ENCODE results near the gene HNRNPH3.

HNRNPH3 gene

DNA sequence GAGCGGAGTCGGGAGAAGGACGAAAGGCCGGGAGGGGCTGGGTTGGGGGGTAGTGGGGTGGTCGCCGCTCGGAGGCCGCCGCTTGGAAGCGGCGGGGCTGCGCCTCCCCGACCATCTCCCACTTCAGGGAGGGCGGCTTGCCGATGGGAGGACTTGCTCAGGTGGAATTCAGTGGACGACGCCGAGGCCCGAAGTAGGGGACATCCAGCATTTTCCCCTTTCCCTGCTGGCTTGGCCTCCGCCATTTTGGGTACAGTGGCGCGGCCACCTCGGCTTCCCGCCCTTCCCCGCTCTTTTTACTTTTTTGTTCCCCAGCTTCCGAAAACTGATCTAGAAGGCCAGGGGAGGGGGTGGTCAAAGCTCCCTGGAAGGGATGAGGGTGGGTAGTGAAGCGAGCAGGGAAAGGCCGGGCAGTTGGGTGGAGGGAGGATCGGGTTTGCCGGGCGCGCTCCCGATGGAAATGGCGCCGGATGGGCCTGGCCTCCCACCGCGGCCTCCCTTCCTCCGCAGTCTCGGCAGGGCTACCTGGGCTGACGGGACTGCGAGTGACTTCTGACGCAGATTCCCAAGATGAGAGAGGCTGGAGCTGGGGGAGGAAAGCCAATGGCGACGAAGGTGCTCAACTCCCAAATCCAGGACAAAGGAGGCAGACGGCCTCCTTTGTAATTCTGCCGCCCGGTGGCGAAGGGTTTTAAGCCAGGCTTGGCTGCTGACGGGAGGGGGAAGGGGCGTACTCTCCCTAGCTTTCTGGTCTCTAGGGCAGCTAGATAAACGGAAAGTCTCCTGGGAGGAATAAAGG lies 594 bp downstream of the HNRNPH3 start, which contains the start of gene PBLD:
TSS of gene PBLD (minus strand) at position 670 of the 799 bp plus-strand sequence. CDS start 26,084 bp downstream, outside the sequence.
- DNase-seq (ENCODE audit: low spot score) = peak; percentile 43

DNA sequence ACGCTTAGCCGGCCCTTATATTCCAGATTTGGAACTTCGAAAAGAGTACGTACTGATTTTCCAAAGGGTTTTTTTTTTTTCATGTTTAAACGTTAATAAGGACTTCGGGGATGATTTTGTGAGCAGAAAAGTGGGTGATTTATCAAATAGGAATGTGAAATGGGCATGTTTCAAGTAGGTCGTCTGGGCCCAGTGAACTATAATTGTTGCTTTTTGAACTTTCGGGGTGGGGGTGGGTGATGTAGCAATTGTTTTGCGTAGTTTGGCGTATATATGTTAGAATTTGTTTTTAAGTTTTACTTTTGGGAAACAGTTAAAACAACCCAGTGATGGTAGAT lies 1.2 kb downstream of the HNRNPH3 start:
- DNase-seq (ENCODE audit: low spot score) = no peak

- no peak for DNase-seq (ENCODE audit: low spot score)
These were observed 1.9 kb downstream of the HNRNPH3 start for GRCh38 chr10:68333440-68334431.

DNA sequence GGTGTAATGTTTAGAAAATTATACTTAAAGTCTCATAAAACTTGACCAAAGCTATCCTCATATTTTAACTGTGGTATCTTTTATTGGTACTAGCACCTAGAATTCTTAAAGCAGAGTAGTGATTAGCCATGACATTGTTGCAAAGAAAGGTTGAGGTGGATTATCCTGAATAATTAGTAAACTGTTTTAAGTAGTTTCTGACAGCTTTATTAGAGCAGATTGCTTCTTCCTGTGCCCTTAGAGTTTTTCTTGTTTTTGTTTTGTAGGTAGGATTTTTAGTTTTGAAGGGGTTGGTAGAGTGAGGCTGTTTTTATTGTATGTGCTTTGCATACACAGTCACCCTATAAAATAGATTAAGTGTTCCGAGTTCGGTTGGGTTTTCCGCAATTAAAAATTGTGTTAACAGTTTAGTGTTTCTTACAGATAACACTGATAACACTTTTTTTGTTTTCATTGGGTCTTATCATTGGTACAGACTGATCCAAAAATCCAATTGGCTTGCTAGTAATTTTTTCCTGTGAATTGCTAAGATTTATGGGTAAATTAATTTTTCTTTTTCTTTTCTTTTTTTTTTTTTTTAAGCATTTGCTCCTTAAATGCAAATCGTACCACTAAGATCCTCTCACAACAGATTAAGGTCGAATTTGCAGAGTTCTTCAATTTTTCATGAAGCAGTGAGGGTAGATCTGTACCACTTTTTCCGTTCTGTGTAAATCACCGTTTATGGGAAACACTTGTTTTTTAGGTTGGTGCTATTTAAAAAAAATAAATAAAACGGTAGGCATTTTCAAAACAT lies 3.0 kb downstream of the HNRNPH3 start:
- no peak for DNase-seq (ENCODE audit: low spot score)

- no peak for DNase-seq (ENCODE audit: low spot score)
These were observed 5.0 kb downstream of the HNRNPH3 start for GRCh38 chr10:68336754-68337351.

GRCh38 chr10:68340358-68341080 lies 8.7 kb downstream of the HNRNPH3 start:
- DNase-seq (ENCODE audit: low spot score) = no peak

- DNase-seq (ENCODE audit: low spot score) = no peak
These were observed 11.1 kb downstream of the HNRNPH3 start for GRCh38 chr10:68342909-68343516.

GRCh38 chr10:68345621-68346020 lies 13.8 kb downstream of the HNRNPH3 start:
- no peak for DNase-seq (ENCODE audit: low spot score)

- no peak for DNase-seq (ENCODE audit: low spot score)
These were observed 14.9 kb downstream of the HNRNPH3 start for GRCh38 chr10:68346774-68347173.

DNA sequence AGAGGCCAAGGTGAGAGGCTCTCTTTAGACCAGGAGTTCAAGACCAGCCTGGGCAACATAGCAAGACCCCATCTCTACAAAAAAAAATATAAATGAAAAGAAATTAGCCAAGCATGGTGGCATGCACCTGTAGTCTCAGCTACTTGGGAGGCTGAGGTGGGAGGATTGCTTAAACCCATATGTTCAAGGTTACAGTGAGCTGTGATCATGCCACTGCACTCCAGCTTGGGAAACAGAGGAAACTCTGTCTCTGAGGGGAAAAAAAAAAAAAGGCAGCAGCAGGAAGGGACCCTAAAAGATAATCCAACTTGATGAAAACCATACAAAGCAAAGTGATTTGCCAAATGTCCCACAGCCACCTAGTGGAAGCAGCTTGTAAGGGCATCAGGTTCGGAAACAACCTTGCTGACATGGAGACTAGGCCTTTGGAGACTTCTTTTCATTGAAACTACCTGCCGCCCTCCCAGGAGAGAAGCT lies 16.4 kb downstream of the HNRNPH3 start:
- DNase-seq (ENCODE audit: low spot score) = peak; percentile 51

- DNase-seq (ENCODE audit: low spot score) = no peak
These were observed 21.7 kb downstream of the HNRNPH3 start for GRCh38 chr10:68353537-68353936.

- no peak for DNase-seq (ENCODE audit: low spot score)
These were observed 27.3 kb downstream of the HNRNPH3 start for GRCh38 chr10:68359189-68359588.

DNA sequence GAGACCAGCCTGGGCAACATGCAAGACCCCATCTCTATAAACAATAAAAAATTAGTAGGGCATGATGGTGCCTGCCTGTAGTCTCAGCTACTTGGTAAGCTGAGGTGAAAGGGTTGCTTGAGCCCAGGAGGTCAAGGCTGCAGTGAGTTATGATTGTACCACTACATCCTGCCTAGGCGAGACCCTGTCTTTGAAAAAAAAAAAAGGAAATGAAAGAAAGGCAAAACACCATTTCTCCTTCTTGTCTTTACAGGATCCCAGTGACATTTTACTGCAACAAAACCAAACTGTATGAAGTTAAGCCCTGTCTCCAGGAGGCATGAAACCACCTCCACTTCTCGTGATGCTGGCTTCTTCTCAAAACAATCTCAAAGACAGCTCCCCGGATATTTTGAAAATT lies 30.7 kb downstream of the HNRNPH3 start:
- DNase-seq (ENCODE audit: low spot score) = no peak

GRCh38 chr10:68364101-68364886 lies 32.4 kb downstream of the HNRNPH3 start:
- no peak for DNase-seq (ENCODE audit: low spot score)

GRCh38 chr10:68365611-68366010 lies 33.7 kb downstream of the HNRNPH3 start:
- DNase-seq (ENCODE audit: low spot score) = no peak

DNA sequence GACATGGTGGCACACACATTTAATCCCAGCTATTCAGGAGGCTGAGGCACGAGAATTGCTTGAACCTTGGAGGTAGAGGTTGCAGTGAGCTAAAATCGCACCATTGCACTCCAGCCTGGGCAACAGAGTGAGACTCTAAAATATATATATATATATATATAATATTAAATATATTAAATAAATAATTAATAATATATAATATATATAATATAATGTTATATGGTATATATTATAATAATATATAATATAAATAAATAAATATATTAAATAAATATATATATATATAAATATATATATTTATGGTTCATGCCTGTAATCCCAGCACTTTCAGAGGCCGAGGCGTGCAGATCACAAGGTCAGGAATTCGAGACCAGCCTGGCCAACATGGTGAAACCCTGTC lies 34.7 kb downstream of the HNRNPH3 start:
- no peak for DNase-seq (ENCODE audit: low spot score)

DNA sequence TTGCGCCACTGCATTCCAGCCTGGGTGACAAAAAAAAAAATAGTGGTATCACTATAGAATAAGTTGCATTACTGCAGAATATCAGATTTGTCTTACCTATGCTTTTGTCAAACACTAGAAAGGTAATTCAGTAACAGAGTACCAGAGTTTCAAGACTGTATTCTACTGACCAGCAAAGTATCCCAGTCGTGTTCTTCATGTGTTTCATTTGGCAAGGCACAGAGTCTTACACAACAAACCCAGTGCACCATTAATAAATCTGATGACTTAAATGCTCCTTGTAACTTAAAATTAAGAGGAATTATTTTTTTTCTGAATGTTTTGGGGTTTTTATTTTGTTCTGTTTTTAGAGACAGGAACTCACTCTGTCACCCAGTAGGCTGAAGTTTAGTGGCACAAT lies 35.3 kb downstream of the HNRNPH3 start:
- no peak for DNase-seq (ENCODE audit: low spot score)

GRCh38 chr10:68371604-68372003 lies 39.7 kb downstream of the HNRNPH3 start:
- no peak for DNase-seq (ENCODE audit: low spot score)

- DNase-seq (ENCODE audit: low spot score) = no peak
These were observed 53.9 kb downstream of the HNRNPH3 start for GRCh38 chr10:68385740-68386139.

All from COLO829 (cell line).